ENCODE results near the gene ASIC2. TPM values are rescaled to one million over a fixed set of nuclear protein-coding genes. Genes with fewer than 3 reads are reported as not detected.

ASIC2 gene
- total RNA-seq, 1 experiment from 2014 or later: not detected

DNA sequence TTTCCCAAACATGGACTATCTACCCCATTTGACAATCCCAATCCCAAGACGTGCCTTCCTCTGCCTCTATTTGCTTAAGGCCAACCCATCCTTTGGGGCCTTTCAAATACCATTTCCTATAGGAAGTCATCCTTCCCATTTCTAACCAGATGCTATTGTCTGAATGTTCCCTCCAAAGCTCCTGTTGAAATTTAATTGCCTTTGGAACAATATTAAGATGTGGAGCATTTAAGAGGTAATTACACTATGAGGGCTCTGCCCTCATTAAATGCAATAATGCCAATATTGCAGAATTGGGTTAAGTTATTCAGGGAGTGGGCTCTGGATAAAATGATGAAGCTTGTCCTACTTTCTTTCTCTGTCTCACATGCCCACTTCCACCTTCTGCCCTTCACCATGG, 125.4 kb downstream of the ASIC2 start:
- no peak for DNase-seq
- Histone ChIP-seq H3K27me3 (ENCODE audit: low read length) (no peaks in the 10 kb centered on the region), H3K4me2 (ENCODE audit: low read depth, low read length, poor library complexity, severe bottlenecking) (no peak overlapping the region), H3K4me3 (ENCODE audit: low read length) (no peak overlapping the region), H3K9ac (ENCODE audit: low read length) (no peak overlapping the region), H3K4me1 (ENCODE audit: low read length) (no peaks in the 10 kb centered on the region), H3K27ac (ENCODE audit: low read length) (no peak overlapping the region), H3K9me2 (replicated peaks; ENCODE audit: insufficient read depth, low read length) (no peaks in the 10 kb centered on the region), H3K36me3 (ENCODE audit: insufficient read depth, low read length) (no peaks in the 10 kb centered on the region), H3K79me2 (ENCODE audit: low read length) (no peaks in the 10 kb centered on the region), H2AFZ (ENCODE audit: low read length) (no peak overlapping the region), H3K9me3 (ENCODE audit: low read length) (no peaks in the 10 kb centered on the region), H4K20me1 (ENCODE audit: insufficient read depth, low read depth, low read length) (no peaks in the 10 kb centered on the region)

DNA sequence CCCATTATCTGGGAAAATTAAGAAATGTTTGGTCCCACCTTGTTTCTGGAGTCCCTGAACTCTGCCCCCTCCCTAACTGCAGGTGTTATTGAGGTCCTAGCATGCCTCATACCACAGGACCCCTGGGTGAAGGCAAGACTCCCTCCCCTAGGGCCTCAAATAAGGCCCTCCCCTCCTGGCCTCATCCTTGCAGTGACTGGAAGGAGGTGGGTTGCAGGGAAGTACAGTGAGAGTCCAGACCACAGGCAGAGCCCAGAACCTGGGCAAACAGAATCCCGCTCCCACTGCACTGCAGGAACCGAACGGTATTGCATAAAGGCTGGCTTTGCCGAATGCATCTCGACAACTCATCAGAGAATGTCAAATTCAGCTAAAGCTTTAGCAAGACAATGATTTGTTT, 126.6 kb downstream of the ASIC2 start:
- H4K20me1 ChIP-seq (ENCODE audit: insufficient read depth, low read depth, low read length): no peaks in the 10 kb centered on the region
- no peak for DNase-seq
- no peak overlapping the region for H3K4me2 ChIP-seq (ENCODE audit: low read depth, low read length, poor library complexity, severe bottlenecking)
- H3K9me2 ChIP-seq (replicated peaks; ENCODE audit: insufficient read depth, low read length): no peaks in the 10 kb centered on the region
- no peaks in the 10 kb centered on the region for H3K79me2 ChIP-seq (ENCODE audit: low read length)
- H3K4me3 ChIP-seq (ENCODE audit: low read length): no peak overlapping the region
- H3K4me1 ChIP-seq (ENCODE audit: low read length): no peaks in the 10 kb centered on the region
- H3K9ac ChIP-seq (ENCODE audit: low read length): no peak overlapping the region
- H2AFZ ChIP-seq (ENCODE audit: low read length): no peak overlapping the region
- H3K27me3 ChIP-seq (ENCODE audit: low read length): no peaks in the 10 kb centered on the region
- H3K36me3 ChIP-seq (ENCODE audit: insufficient read depth, low read length): no peaks in the 10 kb centered on the region
- no peaks in the 10 kb centered on the region for H3K9me3 ChIP-seq (ENCODE audit: low read length)
- no peak overlapping the region for H3K27ac ChIP-seq (ENCODE audit: low read length)

DNA sequence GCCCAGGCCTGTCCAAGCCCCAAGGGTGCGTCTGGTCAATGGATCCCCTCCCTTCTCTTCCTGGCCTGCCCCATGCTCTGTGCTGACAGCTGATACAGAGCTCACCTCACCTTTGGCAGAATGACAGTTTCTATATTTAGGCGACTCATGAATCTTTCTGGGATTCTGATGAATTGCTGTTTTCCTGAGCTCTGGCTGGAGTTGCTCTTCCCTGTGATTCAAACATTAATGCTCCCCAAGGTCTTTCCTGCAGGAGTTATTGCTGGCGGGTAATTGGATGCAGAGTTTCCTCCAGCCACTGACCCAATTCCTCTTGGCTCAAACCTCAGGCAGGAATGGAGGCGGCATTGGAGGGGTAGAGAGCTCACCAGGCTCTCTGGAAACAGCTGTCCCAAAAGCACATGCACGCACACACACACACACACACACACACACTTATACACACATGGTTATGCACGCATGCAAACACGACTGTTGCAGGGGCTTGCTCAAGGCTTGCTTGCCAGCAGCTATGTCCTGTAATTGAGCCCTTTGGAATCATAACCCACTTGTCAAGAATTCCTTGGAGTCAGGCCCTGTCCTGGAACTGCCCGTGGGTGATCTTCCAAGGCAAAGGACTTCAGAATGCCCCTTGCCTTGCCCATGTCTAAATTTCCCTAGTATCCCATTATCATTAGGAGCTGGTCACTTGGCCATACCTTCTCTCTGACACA, 128.8 kb downstream of the ASIC2 start:
- no peak overlapping the region for H2AFZ ChIP-seq (ENCODE audit: low read length)
- H3K9me3 ChIP-seq (ENCODE audit: low read length): no peaks in the 10 kb centered on the region
- no peak overlapping the region for H3K4me3 ChIP-seq (ENCODE audit: low read length)
- no peak overlapping the region for H3K4me2 ChIP-seq (ENCODE audit: low read depth, low read length, poor library complexity, severe bottlenecking)
- H3K9ac ChIP-seq (ENCODE audit: low read length): no peak overlapping the region
- H3K9me2 ChIP-seq (replicated peaks; ENCODE audit: insufficient read depth, low read length): no peaks in the 10 kb centered on the region
- H4K20me1 ChIP-seq (ENCODE audit: insufficient read depth, low read depth, low read length): no peaks in the 10 kb centered on the region
- H3K79me2 ChIP-seq (ENCODE audit: low read length): no peaks in the 10 kb centered on the region
- no peaks in the 10 kb centered on the region for H3K36me3 ChIP-seq (ENCODE audit: insufficient read depth, low read length)
- no peak overlapping the region for H3K27ac ChIP-seq (ENCODE audit: low read length)
- DNase-seq: no peak
- H3K27me3 ChIP-seq (ENCODE audit: low read length): no peaks in the 10 kb centered on the region
- no peaks in the 10 kb centered on the region for H3K4me1 ChIP-seq (ENCODE audit: low read length)

DNA sequence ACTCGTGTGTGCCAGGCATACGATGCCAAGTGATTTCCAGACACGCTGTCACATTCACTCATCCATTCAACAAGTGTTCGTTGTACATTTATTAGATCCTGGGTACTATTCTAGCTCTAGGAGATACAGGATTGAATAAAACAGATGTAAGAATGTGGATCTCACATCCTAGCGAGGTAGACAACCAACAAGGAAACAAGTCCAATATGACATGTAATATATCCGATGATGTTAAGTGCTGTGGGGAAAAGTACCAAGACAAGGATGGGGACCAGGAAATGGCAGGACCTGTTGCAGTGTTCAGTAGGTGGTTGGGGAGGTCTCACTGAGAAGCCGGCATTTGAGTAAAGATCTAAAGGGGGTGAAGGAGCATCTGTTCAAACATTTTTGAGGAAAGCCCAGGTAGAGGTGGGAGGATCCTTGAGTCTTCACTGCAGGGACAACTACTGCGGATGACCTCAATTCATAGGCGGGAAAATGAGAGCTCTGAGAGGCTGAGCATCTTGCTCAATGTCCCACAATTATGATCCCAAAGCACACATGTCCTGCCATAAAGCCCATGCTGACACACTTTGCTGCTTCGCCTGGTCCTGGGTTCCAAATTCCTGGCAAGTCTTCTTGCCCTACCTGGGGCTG, 129.4 kb downstream of the ASIC2 start:
- H2AFZ ChIP-seq (ENCODE audit: low read length): no peak overlapping the region
- no peak overlapping the region for H3K9ac ChIP-seq (ENCODE audit: low read length)
- no peaks in the 10 kb centered on the region for H3K79me2 ChIP-seq (ENCODE audit: low read length)
- H3K36me3 ChIP-seq (ENCODE audit: insufficient read depth, low read length): no peaks in the 10 kb centered on the region
- H4K20me1 ChIP-seq (ENCODE audit: insufficient read depth, low read depth, low read length): no peaks in the 10 kb centered on the region
- no peaks in the 10 kb centered on the region for H3K9me2 ChIP-seq (replicated peaks; ENCODE audit: insufficient read depth, low read length)
- H3K4me1 ChIP-seq (ENCODE audit: low read length): no peaks in the 10 kb centered on the region
- H3K27ac ChIP-seq (ENCODE audit: low read length): no peak overlapping the region
- H3K9me3 ChIP-seq (ENCODE audit: low read length): no peaks in the 10 kb centered on the region
- no peak overlapping the region for H3K4me2 ChIP-seq (ENCODE audit: low read depth, low read length, poor library complexity, severe bottlenecking)
- H3K4me3 ChIP-seq (ENCODE audit: low read length): no peak overlapping the region
- no peak for DNase-seq
- no peaks in the 10 kb centered on the region for H3K27me3 ChIP-seq (ENCODE audit: low read length)

DNA sequence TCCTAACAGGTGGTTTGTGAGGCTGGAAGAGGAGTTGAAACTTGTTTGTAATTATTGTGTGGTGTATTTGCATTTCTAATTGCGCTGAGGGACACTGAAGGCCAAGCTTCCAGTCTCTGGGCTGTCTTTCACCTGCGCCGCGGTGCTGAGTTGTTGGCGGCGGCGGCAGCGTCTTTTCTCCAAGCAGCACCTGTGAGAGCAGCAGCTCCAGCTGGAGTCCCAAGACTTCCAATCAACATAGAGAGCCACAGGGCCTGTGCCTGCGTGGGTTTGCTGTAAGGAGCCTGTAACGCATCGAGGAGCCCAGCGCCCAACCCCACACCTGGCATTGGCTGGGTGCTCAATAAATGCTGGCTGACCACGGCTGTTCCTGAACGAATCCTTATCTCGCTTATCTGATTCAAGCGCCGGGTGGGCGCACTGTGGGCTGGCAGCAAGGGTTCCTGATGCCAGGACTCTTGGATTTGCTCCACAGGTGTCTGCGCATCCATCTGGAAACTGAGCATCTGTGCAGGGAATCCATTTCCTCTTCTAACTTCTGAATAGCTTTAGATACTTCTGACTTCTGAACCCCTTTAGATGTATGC, 138.1 kb downstream of the ASIC2 start:
- no peaks in the 10 kb centered on the region for H4K20me1 ChIP-seq (ENCODE audit: insufficient read depth, low read depth, low read length)
- no peaks in the 10 kb centered on the region for H3K36me3 ChIP-seq (ENCODE audit: insufficient read depth, low read length)
- no peak overlapping the region for H3K4me3 ChIP-seq (ENCODE audit: low read length)
- no peak overlapping the region for H3K27ac ChIP-seq (ENCODE audit: low read length)
- H3K4me1 ChIP-seq (ENCODE audit: low read length): no peaks in the 10 kb centered on the region
- H3K9ac ChIP-seq (ENCODE audit: low read length): no peak overlapping the region
- H3K79me2 ChIP-seq (ENCODE audit: low read length): no peaks in the 10 kb centered on the region
- DNase-seq: no peak
- no peak overlapping the region for H3K4me2 ChIP-seq (ENCODE audit: low read depth, low read length, poor library complexity, severe bottlenecking)
- H3K27me3 ChIP-seq (ENCODE audit: low read length): no peaks in the 10 kb centered on the region
- H3K9me3 ChIP-seq (ENCODE audit: low read length): no peaks in the 10 kb centered on the region
- no peaks in the 10 kb centered on the region for H3K9me2 ChIP-seq (replicated peaks; ENCODE audit: insufficient read depth, low read length)
- H2AFZ ChIP-seq (ENCODE audit: low read length): no peak overlapping the region

DNA sequence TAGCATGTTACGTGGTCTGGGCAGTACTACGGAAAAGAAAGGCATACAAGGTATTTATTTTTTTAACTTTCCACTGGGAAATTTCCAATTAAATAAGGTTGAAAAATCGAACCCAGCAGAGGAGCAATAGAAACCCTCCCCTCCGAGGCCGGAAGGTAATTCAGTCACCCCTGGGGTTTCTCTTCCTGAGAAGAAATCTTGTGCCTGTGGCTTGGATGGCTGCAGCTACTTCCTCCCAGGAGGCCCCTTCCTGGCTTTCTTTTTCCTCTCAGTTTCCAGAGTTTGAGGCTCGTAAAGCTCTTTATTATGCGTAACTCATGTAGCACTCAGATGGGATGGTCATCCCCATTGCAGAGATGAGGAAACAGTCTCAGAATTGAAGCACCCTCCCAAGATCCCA, 140.3 kb downstream of the ASIC2 start:
- DNase-seq: no peak
- Histone ChIP-seq H2AFZ (ENCODE audit: low read length) (no peak overlapping the region), H3K9ac (ENCODE audit: low read length) (no peak overlapping the region), H4K20me1 (ENCODE audit: insufficient read depth, low read depth, low read length) (no peaks in the 10 kb centered on the region), H3K4me3 (ENCODE audit: low read length) (no peak overlapping the region), H3K27ac (ENCODE audit: low read length) (no peak overlapping the region), H3K79me2 (ENCODE audit: low read length) (no peaks in the 10 kb centered on the region), H3K9me3 (ENCODE audit: low read length) (no peaks in the 10 kb centered on the region), H3K36me3 (ENCODE audit: insufficient read depth, low read length) (no peaks in the 10 kb centered on the region), H3K9me2 (replicated peaks; ENCODE audit: insufficient read depth, low read length) (no peaks in the 10 kb centered on the region), H3K27me3 (ENCODE audit: low read length) (no peaks in the 10 kb centered on the region), H3K4me1 (ENCODE audit: low read length) (no peaks in the 10 kb centered on the region), H3K4me2 (ENCODE audit: low read depth, low read length, poor library complexity, severe bottlenecking) (no peak overlapping the region)

DNA sequence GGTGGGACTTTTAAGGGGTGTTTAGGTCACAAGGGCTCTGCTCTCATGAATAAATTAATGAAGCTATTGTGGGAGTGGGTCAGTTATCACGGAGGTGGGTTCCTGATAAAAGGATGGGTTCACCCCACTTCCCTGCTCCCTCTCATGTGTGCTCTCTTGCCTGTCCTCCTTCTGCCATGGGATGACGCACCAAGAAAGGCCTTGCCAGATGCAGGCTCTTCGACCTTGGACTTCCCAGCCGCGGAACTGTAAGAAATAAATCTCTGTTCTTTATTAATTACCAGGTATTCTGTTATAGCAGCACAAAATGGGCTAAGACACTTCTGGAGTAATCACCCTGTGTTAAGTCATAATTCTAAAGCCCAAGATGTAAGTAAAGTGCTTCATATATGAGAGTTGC, 141.5 kb downstream of the ASIC2 start:
- H3K9ac ChIP-seq (ENCODE audit: low read length): no peak overlapping the region
- no peak overlapping the region for H3K27ac ChIP-seq (ENCODE audit: low read length)
- no peaks in the 10 kb centered on the region for H3K36me3 ChIP-seq (ENCODE audit: insufficient read depth, low read length)
- H3K4me2 ChIP-seq (ENCODE audit: low read depth, low read length, poor library complexity, severe bottlenecking): no peak overlapping the region
- no peak overlapping the region for H2AFZ ChIP-seq (ENCODE audit: low read length)
- no peaks in the 10 kb centered on the region for H4K20me1 ChIP-seq (ENCODE audit: insufficient read depth, low read depth, low read length)
- H3K9me3 ChIP-seq (ENCODE audit: low read length): no peaks in the 10 kb centered on the region
- no peaks in the 10 kb centered on the region for H3K9me2 ChIP-seq (replicated peaks; ENCODE audit: insufficient read depth, low read length)
- H3K4me3 ChIP-seq (ENCODE audit: low read length): no peak overlapping the region
- no peaks in the 10 kb centered on the region for H3K4me1 ChIP-seq (ENCODE audit: low read length)
- H3K27me3 ChIP-seq (ENCODE audit: low read length): no peaks in the 10 kb centered on the region
- H3K79me2 ChIP-seq (ENCODE audit: low read length): no peaks in the 10 kb centered on the region
- DNase-seq: no peak

DNA sequence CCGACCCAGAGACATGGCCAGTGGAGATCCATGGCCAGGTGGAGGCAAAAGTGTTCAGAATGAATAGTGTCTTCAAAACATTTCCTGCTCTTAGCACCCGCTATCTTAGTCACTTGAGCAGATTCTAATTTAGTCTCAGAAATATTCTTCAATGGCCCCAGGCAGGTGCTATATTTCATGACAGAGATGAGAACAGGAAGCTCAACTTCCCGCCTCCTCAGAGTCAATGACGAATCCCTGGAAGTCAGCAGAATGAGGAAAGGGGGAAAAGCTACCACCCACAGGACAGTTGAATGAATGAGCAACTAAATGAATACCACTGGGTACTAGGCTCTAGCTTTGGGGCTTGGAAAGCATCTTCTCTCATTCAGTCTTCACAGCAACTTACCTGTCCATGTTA, 147.2 kb downstream of the ASIC2 start:
- Histone ChIP-seq H3K27ac (ENCODE audit: low read length) (no peak overlapping the region), H3K9me2 (replicated peaks; ENCODE audit: insufficient read depth, low read length) (no peaks in the 10 kb centered on the region), H3K4me1 (ENCODE audit: low read length) (no peaks in the 10 kb centered on the region), H3K4me2 (ENCODE audit: low read depth, low read length, poor library complexity, severe bottlenecking) (no peak overlapping the region), H4K20me1 (ENCODE audit: insufficient read depth, low read depth, low read length) (no peaks in the 10 kb centered on the region), H3K27me3 (ENCODE audit: low read length) (no peaks in the 10 kb centered on the region), H3K79me2 (ENCODE audit: low read length) (no peaks in the 10 kb centered on the region), H3K36me3 (ENCODE audit: insufficient read depth, low read length) (no peaks in the 10 kb centered on the region), H3K9ac (ENCODE audit: low read length) (no peak overlapping the region), H2AFZ (ENCODE audit: low read length) (no peak overlapping the region), H3K9me3 (ENCODE audit: low read length) (no peaks in the 10 kb centered on the region), H3K4me3 (ENCODE audit: low read length) (no peak overlapping the region)
- no peak for DNase-seq

All from Karpas-422 (cell line).